ENCODE results near the gene HEATR1. TPM values are rescaled to one million over a fixed set of nuclear protein-coding genes. Genes with fewer than 3 reads are reported as not detected.

Gene HEATR1
- total RNA-seq, 1 experiment from 2014 or later = 66.5 TPM

GRCh38 chr1:236545621-236546169 is 58.6 kb downstream of the HEATR1 start:
- DNase-seq (ENCODE audit: low read depth, low spot score) = no peak
- no peaks in the 10 kb centered on the region for H3K9me3 ChIP-seq (ENCODE audit: control insufficient read depth, insufficient read depth, low read depth, low read length)
- intact Hi-C loops (cut with micrococcal nuclease; ENCODE audit: unreplicated experiment) = no loop called here
- H3K36me3 ChIP-seq (ENCODE audit: control insufficient read depth, insufficient read depth, low read length) = peaks cover 73% of the 10 kb centered on the region
- peak overlapping the region; percentile 77 for H3K27ac ChIP-seq (ENCODE audit: low read length)
- no peaks in the 10 kb centered on the region for H3K27me3 ChIP-seq (ENCODE audit: control insufficient read depth, insufficient read depth, low read length)
- TF ChIP-seq SIN3A (IDR thresholded peaks at IDR 0.05; ENCODE audit: borderline replicate concordance, insufficient read depth, low read depth, low read length) (no peak), TCF7L2 (IDR thresholded peaks at IDR 0.05; ENCODE audit: low read depth, low read length) (no peak), POLR2AphosphoS5 (IDR thresholded peaks at IDR 0.05; ENCODE audit: low read depth, low read length) (no peak), CTCF (IDR thresholded peaks at IDR 0.05) (no peak), REST (IDR thresholded peaks at IDR 0.05; ENCODE audit: insufficient read depth in 1 of 2, low read depth in 2 of 2, low read length in 1 of 2) (no peak)
- no peak overlapping the region for H3K4me3 ChIP-seq (ENCODE audit: low read depth in 2 of 2, low read length in 2 of 2)
- ATAC-seq = no peak
- in situ Hi-C loops (cut with HindIII; ENCODE audit: low pct_unique_long_range_greater_than_20kb, low sequenced_read_pairs) = no loop called here
- CTCF ChIA-PET = no interaction called here
- no TSS peak for BruUV-seq (replicated peaks)
- POLR2A ChIA-PET = no interaction called here
- H3K4me1 ChIP-seq (ENCODE audit: control insufficient read depth, insufficient read depth, low read length) = peaks cover 37% of the 10 kb centered on the region

DNA sequence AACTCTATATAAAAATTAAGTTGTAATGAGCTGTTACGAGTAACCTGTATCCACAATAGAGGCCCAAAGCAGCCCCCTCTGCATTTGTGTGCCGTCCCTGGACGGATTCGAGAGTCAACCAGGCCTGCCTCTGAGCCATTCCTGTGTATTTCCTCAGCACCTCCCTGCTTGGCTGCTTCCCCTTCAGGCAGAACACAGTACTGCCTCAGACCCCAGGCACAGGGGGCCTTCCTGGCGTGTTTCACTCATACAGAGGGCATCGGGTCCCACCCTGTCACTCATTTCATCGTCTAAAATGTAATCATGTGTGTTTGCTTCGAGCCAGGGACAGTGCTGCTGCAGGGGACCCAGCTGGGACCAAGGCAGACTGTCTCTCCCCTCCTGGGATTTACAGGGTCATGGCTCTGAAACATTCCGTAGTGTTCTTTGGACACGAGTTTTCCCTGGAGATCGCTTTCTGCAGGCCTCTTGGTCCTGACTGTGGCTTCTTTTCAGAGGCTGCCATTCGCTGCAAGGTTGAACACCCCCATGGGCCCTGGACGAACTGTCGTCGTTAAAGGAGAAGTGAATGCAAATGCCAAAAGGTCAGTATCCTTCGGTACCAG is 61.1 kb downstream of the HEATR1 start:
- Histone ChIP-seq H3K27me3 (ENCODE audit: control insufficient read depth, insufficient read depth, low read length) (no peaks in the 10 kb centered on the region), H3K4me1 (ENCODE audit: control insufficient read depth, insufficient read depth, low read length) (peaks cover 22% of the 10 kb centered on the region), H3K27ac (ENCODE audit: low read length) (peak overlapping the region; percentile 2), H3K36me3 (ENCODE audit: control insufficient read depth, insufficient read depth, low read length) (peaks cover 79% of the 10 kb centered on the region), H3K4me3 (ENCODE audit: low read depth in 2 of 2, low read length in 2 of 2) (no peak overlapping the region), H3K9me3 (ENCODE audit: control insufficient read depth, insufficient read depth, low read depth, low read length) (no peaks in the 10 kb centered on the region)
- in situ Hi-C loops (cut with HindIII; ENCODE audit: low pct_unique_long_range_greater_than_20kb, low sequenced_read_pairs) (no loop called here), intact Hi-C loops (cut with micrococcal nuclease; ENCODE audit: unreplicated experiment) (no loop called here)
- ChIA-PET CTCF (no interaction called here), POLR2A (no interaction called here)
- ATAC-seq (peak; percentile 49), DNase-seq (ENCODE audit: low read depth, low spot score) (no peak)
- TF ChIP-seq POLR2AphosphoS5 (IDR thresholded peaks at IDR 0.05; ENCODE audit: low read depth, low read length) = no peak
- TF ChIP-seq SIN3A (IDR thresholded peaks at IDR 0.05; ENCODE audit: borderline replicate concordance, insufficient read depth, low read depth, low read length) = no peak
- TF ChIP-seq TCF7L2 (IDR thresholded peaks at IDR 0.05; ENCODE audit: low read depth, low read length) = no peak
- no peak for TF ChIP-seq REST (IDR thresholded peaks at IDR 0.05; ENCODE audit: insufficient read depth in 1 of 2, low read depth in 2 of 2, low read length in 1 of 2)
- TF ChIP-seq CTCF (IDR thresholded peaks at IDR 0.05) = no peak
- BruUV-seq (replicated peaks) = no TSS peak
